C4-2B (cell line): ENCODE measurements around the gene SHQ1.

ENCODE experiments used
- ZFX ChIP-seq: fragments of 450-650 bp; IDR thresholded peaks from 2 replicates; pipeline ENCODE4 v1.6.1; 2017
- TF ChIP-seq, protein P1 (sequence below): fragments of 450-650 bp; conservative IDR thresholded peaks from 2 replicates; pipeline ENCODE4 v1.5.1; 2017; ENCODE audit warnings: mild to moderate bottlenecking

- TF ChIP-seq, protein P1, sequence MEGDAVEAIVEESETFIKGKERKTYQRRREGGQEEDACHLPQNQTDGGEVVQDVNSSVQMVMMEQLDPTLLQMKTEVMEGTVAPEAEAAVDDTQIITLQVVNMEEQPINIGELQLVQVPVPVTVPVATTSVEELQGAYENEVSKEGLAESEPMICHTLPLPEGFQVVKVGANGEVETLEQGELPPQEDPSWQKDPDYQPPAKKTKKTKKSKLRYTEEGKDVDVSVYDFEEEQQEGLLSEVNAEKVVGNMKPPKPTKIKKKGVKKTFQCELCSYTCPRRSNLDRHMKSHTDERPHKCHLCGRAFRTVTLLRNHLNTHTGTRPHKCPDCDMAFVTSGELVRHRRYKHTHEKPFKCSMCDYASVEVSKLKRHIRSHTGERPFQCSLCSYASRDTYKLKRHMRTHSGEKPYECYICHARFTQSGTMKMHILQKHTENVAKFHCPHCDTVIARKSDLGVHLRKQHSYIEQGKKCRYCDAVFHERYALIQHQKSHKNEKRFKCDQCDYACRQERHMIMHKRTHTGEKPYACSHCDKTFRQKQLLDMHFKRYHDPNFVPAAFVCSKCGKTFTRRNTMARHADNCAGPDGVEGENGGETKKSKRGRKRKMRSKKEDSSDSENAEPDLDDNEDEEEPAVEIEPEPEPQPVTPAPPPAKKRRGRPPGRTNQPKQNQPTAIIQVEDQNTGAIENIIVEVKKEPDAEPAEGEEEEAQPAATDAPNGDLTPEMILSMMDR: no peak
- no peak for TF ChIP-seq ZFX
Measured at GRCh38 chr3:72784226-72784625, 64.0 kb downstream of the SHQ1 start.
